Measurements from ENCODE around the gene SFI1. TPM values are rescaled to one million over a fixed set of nuclear protein-coding genes. Genes with fewer than 3 reads are reported as not detected.
"Not testable (repeated sequence)": the region's sequence is repeated elsewhere in the genome, so short reads cannot be mapped to it uniquely, and the experiment has no call there.

Gene SFI1
- total RNA-seq, 1 donor from 2014 or later, result 352 TPM

DNA sequence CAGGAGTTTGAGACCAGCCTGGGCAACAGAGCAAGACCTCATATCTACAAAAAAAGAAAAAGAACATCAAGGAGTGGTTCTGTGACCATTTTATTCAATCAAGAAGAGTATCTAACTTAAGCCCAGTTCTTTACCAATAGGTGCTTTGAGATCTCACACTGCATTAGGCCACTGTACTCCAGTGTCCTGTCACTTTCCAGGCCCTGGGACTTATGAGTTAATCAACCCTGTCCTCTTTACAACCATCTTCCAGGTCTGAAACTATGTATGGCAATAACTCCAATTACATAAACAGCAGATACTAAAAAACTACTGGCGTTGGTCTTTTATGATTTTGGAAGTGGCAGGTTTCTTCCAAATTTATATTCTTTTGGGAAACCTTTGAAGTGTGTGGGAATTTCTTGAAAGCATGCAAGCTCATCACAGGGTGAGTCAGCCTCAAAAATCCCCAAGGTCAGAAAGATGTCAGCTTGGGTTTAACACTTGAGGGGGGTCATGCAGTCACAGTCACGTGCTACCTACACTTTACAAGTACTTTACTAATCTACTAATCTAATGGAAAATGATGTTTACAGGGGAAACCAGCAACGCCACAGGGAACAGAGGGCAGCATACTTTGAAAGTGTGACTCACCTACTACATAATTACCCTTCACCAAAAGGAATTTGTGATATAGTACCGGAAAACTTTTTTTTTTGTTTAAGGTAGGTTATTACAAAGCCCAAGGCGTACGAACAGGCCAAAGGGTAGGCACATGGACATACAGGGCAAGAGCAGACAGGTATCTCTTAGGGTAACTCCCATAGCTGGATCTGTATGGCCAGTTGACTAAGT is 150.1 kb downstream of the SFI1 start:
- Mint-ChIP-seq H3K36me3 (ENCODE audit: low read depth) (peaks cover 36% of the 10 kb centered on the region), H3K27ac (peak overlapping the region; percentile 72), H3K9me3 (no peaks in the 10 kb centered on the region), H3K4me3 (peak overlapping the region; percentile 19), H3K27me3 (no peaks in the 10 kb centered on the region), H3K4me1 (peaks cover 20% of the 10 kb centered on the region)
- peak; percentile 63 for DNase-seq
- intact Hi-C loops (cut with micrococcal nuclease), result loop anchor here (1.0 kb wide), 1 partner anchor 16 kb away; the partner anchor contains the start of gene PISD

DNA sequence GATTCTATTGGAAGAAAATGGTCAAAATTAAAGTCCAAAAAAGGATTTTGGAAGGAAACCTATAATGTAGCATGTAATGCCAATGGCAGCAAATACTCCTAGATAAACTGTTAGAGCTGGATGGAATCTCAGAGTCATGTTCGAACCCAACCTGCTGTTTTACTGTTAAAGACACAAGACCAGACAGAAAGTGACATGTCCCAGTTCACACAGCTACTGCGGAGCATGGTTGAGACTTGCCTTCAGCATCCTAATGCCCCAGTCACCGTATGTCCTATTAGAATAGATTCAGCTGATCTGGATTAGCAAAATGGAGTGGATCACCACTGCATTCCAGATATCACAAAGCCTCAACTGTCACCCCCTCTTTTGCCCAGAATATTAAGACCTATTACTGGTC is 150.7 kb downstream of the SFI1 start:
- DNase-seq, result no peak
- peaks cover 22% of the 10 kb centered on the region for H3K4me1 Mint-ChIP-seq
- H3K4me3 Mint-ChIP-seq, result no peak overlapping the region
- H3K27me3 Mint-ChIP-seq, result no peaks in the 10 kb centered on the region
- H3K36me3 Mint-ChIP-seq (ENCODE audit: low read depth), result peaks cover 36% of the 10 kb centered on the region
- peak overlapping the region; percentile 72 for H3K27ac Mint-ChIP-seq
- intact Hi-C loops (cut with micrococcal nuclease), result no loop called here
- H3K9me3 Mint-ChIP-seq, result no peaks in the 10 kb centered on the region

GRCh38 chr22:31647523-31648320 is 151.4 kb downstream of the SFI1 start:
- H3K27ac Mint-ChIP-seq, result peak overlapping the region; percentile 72
- no peaks in the 10 kb centered on the region for H3K9me3 Mint-ChIP-seq
- no peak overlapping the region for H3K4me3 Mint-ChIP-seq
- H3K27me3 Mint-ChIP-seq, result no peaks in the 10 kb centered on the region
- peaks cover 23% of the 10 kb centered on the region for H3K4me1 Mint-ChIP-seq
- intact Hi-C loops (cut with micrococcal nuclease), result no loop called here
- no peak for DNase-seq
- peaks cover 36% of the 10 kb centered on the region for H3K36me3 Mint-ChIP-seq (ENCODE audit: low read depth)

DNA sequence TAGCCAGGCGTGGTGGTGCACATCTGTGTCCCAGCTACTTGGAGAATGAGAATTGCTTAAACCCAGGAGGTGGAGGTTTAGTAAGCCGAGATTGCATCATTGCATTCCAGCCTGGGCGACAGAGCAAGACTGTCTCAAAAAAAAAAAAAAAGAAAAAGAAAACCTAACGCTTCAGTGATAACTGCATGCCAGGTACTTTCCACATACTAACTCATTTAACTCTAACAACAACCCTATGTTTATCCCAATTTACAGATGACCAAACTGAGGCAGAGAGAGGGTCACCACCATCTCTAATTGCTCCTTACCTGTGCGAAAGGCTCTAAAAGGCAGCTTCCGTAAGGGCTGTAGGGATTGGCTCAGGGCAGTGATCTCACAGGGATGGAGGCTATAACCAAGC is 154.1 kb downstream of the SFI1 start:
- no peak overlapping the region for H3K4me3 Mint-ChIP-seq
- peaks cover 31% of the 10 kb centered on the region for H3K36me3 Mint-ChIP-seq (ENCODE audit: low read depth)
- intact Hi-C loops (cut with micrococcal nuclease), result no loop called here
- H3K9me3 Mint-ChIP-seq, result no peaks in the 10 kb centered on the region
- no peak for DNase-seq
- peaks cover 31% of the 10 kb centered on the region for H3K4me1 Mint-ChIP-seq
- no peak overlapping the region for H3K27ac Mint-ChIP-seq
- H3K27me3 Mint-ChIP-seq, result no peaks in the 10 kb centered on the region

DNA sequence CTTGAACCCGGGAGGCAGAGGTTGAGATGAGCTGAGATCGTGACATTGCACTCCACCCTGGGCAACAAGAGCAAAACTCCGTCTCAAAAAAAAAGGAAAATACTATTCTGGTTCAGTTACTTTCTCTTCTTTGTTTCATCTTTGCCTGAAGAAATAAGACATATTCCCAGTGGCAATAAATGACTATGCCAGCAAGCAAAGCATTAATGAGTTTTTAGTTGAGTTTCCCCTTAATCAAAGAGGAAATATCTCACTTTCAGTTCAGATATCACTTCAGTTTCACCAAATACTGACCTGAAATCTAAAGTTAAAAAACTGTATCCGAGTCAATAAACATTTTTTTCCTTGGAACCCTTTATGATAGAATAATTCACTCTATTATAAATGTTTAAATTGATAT is 155.3 kb downstream of the SFI1 start:
- H3K4me1 Mint-ChIP-seq, result peaks cover 25% of the 10 kb centered on the region

GRCh38 chr22:31652088-31652487 is 155.8 kb downstream of the SFI1 start:
- Mint-ChIP-seq H3K27me3 (no peaks in the 10 kb centered on the region), H3K36me3 (ENCODE audit: low read depth) (peaks cover 23% of the 10 kb centered on the region), H3K27ac (no peak overlapping the region), H3K9me3 (no peaks in the 10 kb centered on the region), H3K4me3 (no peak overlapping the region), H3K4me1 (peaks cover 21% of the 10 kb centered on the region)
- intact Hi-C loops (cut with micrococcal nuclease), result no loop called here
- no peak for DNase-seq

More for the DNA sequence above, 155.3 kb downstream of the SFI1 start:
- Mint-ChIP-seq H3K27me3 (no peaks in the 10 kb centered on the region), H3K4me3 (no peak overlapping the region), H3K9me3 (no peaks in the 10 kb centered on the region), H3K36me3 (ENCODE audit: low read depth) (peaks cover 25% of the 10 kb centered on the region), H3K27ac (no peak overlapping the region)
- intact Hi-C loops (cut with micrococcal nuclease), result no loop called here
- DNase-seq, result no peak

DNA sequence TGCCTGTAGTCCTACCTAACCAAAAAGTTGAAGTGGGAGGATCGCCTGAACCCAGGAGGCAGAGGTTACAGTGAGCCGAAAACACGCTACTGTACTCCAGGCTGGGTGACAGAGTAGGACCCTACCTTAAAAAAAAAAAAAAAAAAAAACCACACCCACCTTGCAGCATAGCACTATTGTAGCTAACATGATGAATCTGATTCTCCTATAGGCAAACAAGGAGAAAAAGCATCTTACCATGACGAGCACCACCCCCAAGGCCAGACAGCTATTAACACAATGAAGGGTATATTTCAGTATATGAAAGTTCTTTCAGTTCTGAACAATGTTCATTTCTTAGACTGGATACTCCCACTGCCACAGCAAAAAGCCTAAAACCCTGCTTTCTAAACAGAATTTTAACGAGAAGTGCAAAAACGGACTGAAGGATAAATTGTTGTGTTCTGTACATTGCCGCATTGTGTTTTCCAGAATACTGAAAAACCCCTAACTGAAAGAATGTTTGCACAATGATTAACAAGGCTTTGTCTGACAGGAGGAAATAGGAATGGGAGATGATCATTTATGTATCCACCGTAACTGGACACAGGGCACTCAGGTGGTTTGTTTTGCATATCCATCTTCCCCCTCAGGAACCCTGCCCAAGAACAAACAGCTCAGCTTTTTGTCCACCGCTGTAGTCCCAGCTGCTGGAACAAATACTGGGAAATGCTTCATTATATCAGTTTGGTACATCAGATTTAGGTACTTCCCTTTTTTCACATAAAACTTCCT is 156.8 kb downstream of the SFI1 start:
- H3K27me3 Mint-ChIP-seq, result no peaks in the 10 kb centered on the region
- no peak overlapping the region for H3K4me3 Mint-ChIP-seq
- H3K36me3 Mint-ChIP-seq (ENCODE audit: low read depth), result peaks cover 19% of the 10 kb centered on the region
- peaks cover 16% of the 10 kb centered on the region for H3K4me1 Mint-ChIP-seq
- H3K9me3 Mint-ChIP-seq, result no peaks in the 10 kb centered on the region
- intact Hi-C loops (cut with micrococcal nuclease), result no loop called here
- H3K27ac Mint-ChIP-seq, result no peak overlapping the region
- no peak for DNase-seq

- intact Hi-C loops (cut with micrococcal nuclease), result no loop called here
- Mint-ChIP-seq H3K27ac (peak overlapping the region; percentile 52), H3K36me3 (ENCODE audit: low read depth) (peaks cover 13% of the 10 kb centered on the region), H3K4me1 (peaks cover 16% of the 10 kb centered on the region), H3K4me3 (no peak overlapping the region), H3K27me3 (no peaks in the 10 kb centered on the region), H3K9me3 (no peaks in the 10 kb centered on the region)
- DNase-seq, result no peak
Observed at GRCh38 chr22:31653944-31654343, 157.6 kb downstream of the SFI1 start.

GRCh38 chr22:31654408-31654807 is 158.1 kb downstream of the SFI1 start:
- Mint-ChIP-seq H3K27ac (no peak overlapping the region), H3K4me3 (no peak overlapping the region), H3K9me3 (no peaks in the 10 kb centered on the region), H3K36me3 (ENCODE audit: low read depth) (peaks cover 9% of the 10 kb centered on the region), H3K27me3 (no peaks in the 10 kb centered on the region), H3K4me1 (peaks cover 16% of the 10 kb centered on the region)
- no peak for DNase-seq
- intact Hi-C loops (cut with micrococcal nuclease), result no loop called here

DNA sequence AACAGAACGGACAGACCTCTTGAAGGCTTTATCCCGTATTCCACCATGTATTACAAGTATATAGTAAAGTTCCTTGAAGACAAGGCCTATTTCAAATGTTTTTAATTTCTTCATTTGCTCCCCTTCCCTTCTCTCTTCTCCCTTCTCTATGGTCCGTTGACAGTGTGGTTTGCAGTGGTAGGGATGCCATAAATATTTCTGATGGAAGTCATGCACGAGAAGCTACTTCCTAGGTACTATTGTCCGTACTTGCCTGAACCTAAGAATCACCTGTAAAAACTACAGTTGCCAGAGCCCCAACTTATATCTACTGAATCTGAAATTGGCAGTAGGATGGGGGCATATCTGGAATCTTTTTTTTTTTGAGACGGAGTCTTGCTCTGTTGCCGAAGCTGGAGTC is 162.9 kb downstream of the SFI1 start:
- no peaks in the 10 kb centered on the region for H3K9me3 Mint-ChIP-seq

DNA sequence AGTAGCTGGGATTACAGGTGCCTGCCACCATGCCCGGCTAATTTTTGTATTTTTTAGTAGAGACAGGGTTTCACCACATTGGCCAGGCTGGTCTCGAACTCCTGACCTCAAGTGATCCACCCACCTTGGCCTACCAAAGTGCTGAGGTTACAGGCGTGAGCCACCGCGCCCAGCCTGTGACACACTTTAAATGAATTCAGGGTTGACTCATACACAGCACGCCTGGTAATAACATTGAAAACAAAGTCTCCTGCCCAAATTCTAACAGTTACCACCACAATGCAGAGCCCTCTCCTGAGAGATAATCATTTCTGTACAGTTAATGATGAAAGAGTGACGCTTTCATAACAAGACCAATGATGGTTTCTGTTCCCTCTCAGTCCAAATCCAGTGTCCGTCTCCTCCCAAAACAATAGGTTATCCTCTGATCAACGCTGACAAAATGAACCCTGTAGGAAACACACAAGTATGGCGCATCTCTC is 164.6 kb downstream of the SFI1 start:
- peak; percentile 67 for DNase-seq
- H3K4me1 Mint-ChIP-seq, result peaks cover 27% of the 10 kb centered on the region
- H3K36me3 Mint-ChIP-seq (ENCODE audit: low read depth), result peaks cover 11% of the 10 kb centered on the region
- H3K27me3 Mint-ChIP-seq; intact Hi-C loops (cut with micrococcal nuclease); H3K9me3 Mint-ChIP-seq: not testable (repeated sequence)
- H3K4me3 Mint-ChIP-seq, result peak overlapping the region; percentile 98
- H3K27ac Mint-ChIP-seq, result peak overlapping the region; percentile 100

More for the DNA sequence above, 162.9 kb downstream of the SFI1 start:
- Mint-ChIP-seq H3K27ac (no peak overlapping the region), H3K36me3 (ENCODE audit: low read depth) (peaks cover 11% of the 10 kb centered on the region), H3K27me3 (peaks cover 4% of the 10 kb centered on the region), H3K4me1 (peaks cover 24% of the 10 kb centered on the region), H3K4me3 (no peak overlapping the region)
- no peak for DNase-seq
- intact Hi-C loops (cut with micrococcal nuclease), result no loop called here

- Mint-ChIP-seq H3K27ac (peak within 1 kb of the TSS; percentile 100), H3K4me1 (peaks cover 27% of the 10 kb centered on the region), H3K9me3 (no peaks in the 10 kb centered on the region), H3K36me3 (ENCODE audit: low read depth) (peaks cover 9% of the 10 kb centered on the region), H3K4me3 (peak within 1 kb of the TSS; percentile 98), H3K27me3 (peaks cover 4% of the 10 kb centered on the region)
- intact Hi-C loops (cut with micrococcal nuclease), result loop anchor here (1.0 to 2.0 kb wide), 5 partner anchors 16 to 813 kb away; partner anchors contain the start of genes FBXO7 and YWHAH
- peak; percentile 99 for DNase-seq
Observed at GRCh38 chr22:31661851-31662667, 165.7 kb downstream of the SFI1 start, which contains the start of gene PISD. TSS of gene PISD (minus strand) at chr22:31662215. CDS start at chr22:31662208, 7 bp downstream.

DNA sequence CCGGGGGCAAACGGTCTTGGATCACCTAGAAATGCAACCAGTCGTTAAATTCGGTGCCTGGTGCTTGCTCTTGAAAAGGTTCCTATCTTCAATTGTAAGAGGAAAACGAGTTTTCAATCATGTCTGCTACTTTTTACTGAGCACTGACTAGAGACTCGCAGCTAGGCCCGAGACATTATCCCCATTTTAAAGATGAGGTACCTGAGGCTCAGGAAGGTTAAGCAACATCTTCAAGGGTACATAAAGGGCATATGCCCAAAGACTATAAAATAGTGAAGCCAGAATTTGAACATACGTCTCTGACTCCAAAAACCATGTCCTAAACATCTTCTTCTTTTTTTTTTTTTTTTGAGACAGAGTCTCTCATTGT is 166.3 kb downstream of the SFI1 start:
- peaks cover 4% of the 10 kb centered on the region for H3K27me3 Mint-ChIP-seq
- H3K36me3 Mint-ChIP-seq (ENCODE audit: low read depth), result peaks cover 9% of the 10 kb centered on the region
- H3K9me3 Mint-ChIP-seq, result no peaks in the 10 kb centered on the region
- intact Hi-C loops (cut with micrococcal nuclease), result loop anchor here (1.0 to 2.0 kb wide), 5 partner anchors 16 to 812 kb away; partner anchors contain the start of genes FBXO7 and YWHAH
- H3K27ac Mint-ChIP-seq, result peak overlapping the region; percentile 100
- H3K4me3 Mint-ChIP-seq, result peak overlapping the region; percentile 98
- no peak for DNase-seq
- peaks cover 27% of the 10 kb centered on the region for H3K4me1 Mint-ChIP-seq
